Panc1 (cell line): Measurements from ENCODE around the gene VPS41. TPM values are rescaled to one million over a fixed set of nuclear protein-coding genes. Genes with fewer than 3 reads are reported as not detected.

ENCODE experiments used
- ATAC-seq: fragments of 200-7000 bp; cut with Tn5 transposase; 2 replicates; pipeline ENCODE4 v1.9.1; 2020; ENCODE audit warnings: mild to moderate bottlenecking, moderate library complexity
- BruUV-seq: library from RNA; stranded (reverse); fragments of 400-500 nt; replicated peaks from 2 replicates; lab custom pipeline; 2021; lab: Mats Ljungman, UMichigan
- CTCF ChIA-PET: fragments of 300-600 bp; sonication (Branson Sonifier 250); formaldehyde crosslinking; loops from one replicate; lab custom pipeline; 2022; ENCODE audit warnings: antibody characterized with exemption; lab: Charles Lee
- POLR2A ChIA-PET: fragments of 300-600 bp; sonication (Branson Sonifier 250); formaldehyde crosslinking; loops from one replicate; lab custom pipeline; 2022; ENCODE audit warnings: antibody characterized with exemption; lab: Charles Lee
- DNase-seq: peaks from one replicate; pipeline ENCODE4 v3.0.0-alpha.2; 2010; ENCODE audit warnings: low read depth, low spot score
- H3K27ac ChIP-seq: 2 replicates; pipeline ENCODE4 v1.5.1; 2011; ENCODE audit warnings: mild to moderate bottlenecking, low read length, inconsistent platforms
- H3K27me3 ChIP-seq: fragments of 200-500 bp; sonication (Bioruptor generic); 2 replicates; pipeline ENCODE4 v1.6.0; 2014; ENCODE audit warnings: low read length, inconsistent platforms; ENCODE audit not compliant: control insufficient read depth, insufficient read depth
- H3K36me3 ChIP-seq: fragments of 200-500 bp; sonication (Bioruptor generic); 2 replicates; pipeline ENCODE4 v1.5.1; 2014; ENCODE audit warnings: inconsistent platforms, mild to moderate bottlenecking, low read length, moderate library complexity; ENCODE audit not compliant: control insufficient read depth, insufficient read depth
- H3K4me1 ChIP-seq: 2 replicates; pipeline ENCODE4 v1.5.1; 2011; ENCODE audit warnings: inconsistent platforms, mild to moderate bottlenecking, low read length, moderate library complexity; ENCODE audit not compliant: control insufficient read depth, insufficient read depth
- H3K4me3 ChIP-seq, 2 experiments: 2 replicates each; pipeline ENCODE4 v1.5.1; 2011 to 2012; ENCODE audit warnings: low read depth in 2 of 2, low read length in 2 of 2, mild to moderate bottlenecking in 2 of 2, inconsistent platforms in 1 of 2, moderate library complexity in 1 of 2
- H3K9me3 ChIP-seq: fragments of 200-500 bp; sonication (Bioruptor generic); 2 replicates; pipeline ENCODE4 v1.5.1; 2014; ENCODE audit warnings: low read depth, mild to moderate bottlenecking, inconsistent platforms, low read length, moderate library complexity; ENCODE audit not compliant: control insufficient read depth, insufficient read depth
- POLR2AphosphoS5 ChIP-seq: IDR thresholded peaks from 2 replicates; pipeline ENCODE4 v1.6.1; 2012; ENCODE audit warnings: mild to moderate bottlenecking, low read depth, low read length, moderate library complexity
- SIN3A ChIP-seq: IDR thresholded peaks from 2 replicates; pipeline ENCODE4 v1.6.1; 2012; ENCODE audit warnings: low read depth, mild to moderate bottlenecking, low read length, moderate library complexity, borderline replicate concordance; ENCODE audit not compliant: insufficient read depth
- TCF7L2 ChIP-seq: IDR thresholded peaks from 2 replicates; pipeline ENCODE4 v1.6.1; 2011; ENCODE audit warnings: mild to moderate bottlenecking, low read depth, low read length, inconsistent platforms
- in situ Hi-C: cut with HindIII; loops from 2 replicates; pipeline ENCODE4 v1.10.0; 2016; ENCODE audit warnings: low sequenced_read_pairs, low pct_unique_long_range_greater_than_20kb
- intact Hi-C: fragments of 100-400 bp; cut with micrococcal nuclease; formaldehyde crosslinking; loops from one replicate; pipeline ENCODE4 v1.10.0; 2022; ENCODE audit not compliant: unreplicated experiment
- total RNA-seq: library from RNA; stranded (reverse); gene quantifications from one replicate; pipeline ENCODE4 v1.2.1, GENCODE V29; 2021; ENCODE audit not compliant: unreplicated experiment
- TF ChIP-seq, protein P1 (sequence below), 2 experiments: IDR thresholded peaks; 2 replicates each; pipeline ENCODE4 v1.6.1; 2011 to 2012; ENCODE audit warnings: low read depth in 2 of 2, control low read depth in 1 of 2, low read length in 1 of 2, mild to moderate bottlenecking in 1 of 2, moderate library complexity in 1 of 2; ENCODE audit not compliant: insufficient read depth in 1 of 2
- TF ChIP-seq, protein P2 (sequence below): fragments of 450-650 bp; IDR thresholded peaks from 2 replicates; pipeline ENCODE4 v1.5.1; 2017; ENCODE audit warnings: mild to moderate bottlenecking

Gene VPS41
- total RNA-seq, 1 experiment from 2014 or later, result 127 TPM

DNA sequence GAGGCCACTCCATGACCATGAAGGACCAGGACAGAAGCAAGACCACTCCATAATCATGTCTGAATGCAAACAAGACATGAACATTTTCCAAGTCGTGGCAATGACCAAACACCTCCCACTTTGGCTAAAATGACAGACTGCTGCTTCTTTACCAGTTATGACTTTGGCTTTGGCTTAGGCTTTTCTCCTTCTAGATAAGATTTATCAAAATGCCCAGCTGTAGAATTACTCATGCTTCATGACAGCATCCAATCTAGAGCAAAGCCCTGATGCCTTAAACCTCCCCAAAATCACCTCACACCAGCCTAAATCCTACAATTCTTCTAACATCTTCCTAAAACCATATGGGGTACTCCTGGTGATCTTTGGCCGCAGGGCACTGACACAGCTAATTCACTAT, 102.1 kb downstream of the VPS41 start:
- DNase-seq (no peak), ATAC-seq (no peak)
- no peaks in the 10 kb centered on the region for H3K4me1 ChIP-seq
- H3K36me3 ChIP-seq, result no peaks in the 10 kb centered on the region
- no TSS peak for BruUV-seq
- in situ Hi-C loops, result no loop called here
- H3K9me3 ChIP-seq, result no peaks in the 10 kb centered on the region
- no peak overlapping the region for H3K27ac ChIP-seq
- intact Hi-C loops, result no loop called here
- TF ChIP-seq TCF7L2 (no peak), SIN3A (no peak), POLR2AphosphoS5 (no peak)
- TF ChIP-seq, protein P1, sequence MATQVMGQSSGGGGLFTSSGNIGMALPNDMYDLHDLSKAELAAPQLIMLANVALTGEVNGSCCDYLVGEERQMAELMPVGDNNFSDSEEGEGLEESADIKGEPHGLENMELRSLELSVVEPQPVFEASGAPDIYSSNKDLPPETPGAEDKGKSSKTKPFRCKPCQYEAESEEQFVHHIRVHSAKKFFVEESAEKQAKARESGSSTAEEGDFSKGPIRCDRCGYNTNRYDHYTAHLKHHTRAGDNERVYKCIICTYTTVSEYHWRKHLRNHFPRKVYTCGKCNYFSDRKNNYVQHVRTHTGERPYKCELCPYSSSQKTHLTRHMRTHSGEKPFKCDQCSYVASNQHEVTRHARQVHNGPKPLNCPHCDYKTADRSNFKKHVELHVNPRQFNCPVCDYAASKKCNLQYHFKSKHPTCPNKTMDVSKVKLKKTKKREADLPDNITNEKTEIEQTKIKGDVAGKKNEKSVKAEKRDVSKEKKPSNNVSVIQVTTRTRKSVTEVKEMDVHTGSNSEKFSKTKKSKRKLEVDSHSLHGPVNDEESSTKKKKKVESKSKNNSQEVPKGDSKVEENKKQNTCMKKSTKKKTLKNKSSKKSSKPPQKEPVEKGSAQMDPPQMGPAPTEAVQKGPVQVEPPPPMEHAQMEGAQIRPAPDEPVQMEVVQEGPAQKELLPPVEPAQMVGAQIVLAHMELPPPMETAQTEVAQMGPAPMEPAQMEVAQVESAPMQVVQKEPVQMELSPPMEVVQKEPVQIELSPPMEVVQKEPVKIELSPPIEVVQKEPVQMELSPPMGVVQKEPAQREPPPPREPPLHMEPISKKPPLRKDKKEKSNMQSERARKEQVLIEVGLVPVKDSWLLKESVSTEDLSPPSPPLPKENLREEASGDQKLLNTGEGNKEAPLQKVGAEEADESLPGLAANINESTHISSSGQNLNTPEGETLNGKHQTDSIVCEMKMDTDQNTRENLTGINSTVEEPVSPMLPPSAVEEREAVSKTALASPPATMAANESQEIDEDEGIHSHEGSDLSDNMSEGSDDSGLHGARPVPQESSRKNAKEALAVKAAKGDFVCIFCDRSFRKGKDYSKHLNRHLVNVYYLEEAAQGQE (IDR thresholded peaks at IDR 0.05; ENCODE audit: insufficient read depth in 1 of 2, low read depth in 2 of 2, low read length in 1 of 2), result no peak
- TF ChIP-seq, protein P2, sequence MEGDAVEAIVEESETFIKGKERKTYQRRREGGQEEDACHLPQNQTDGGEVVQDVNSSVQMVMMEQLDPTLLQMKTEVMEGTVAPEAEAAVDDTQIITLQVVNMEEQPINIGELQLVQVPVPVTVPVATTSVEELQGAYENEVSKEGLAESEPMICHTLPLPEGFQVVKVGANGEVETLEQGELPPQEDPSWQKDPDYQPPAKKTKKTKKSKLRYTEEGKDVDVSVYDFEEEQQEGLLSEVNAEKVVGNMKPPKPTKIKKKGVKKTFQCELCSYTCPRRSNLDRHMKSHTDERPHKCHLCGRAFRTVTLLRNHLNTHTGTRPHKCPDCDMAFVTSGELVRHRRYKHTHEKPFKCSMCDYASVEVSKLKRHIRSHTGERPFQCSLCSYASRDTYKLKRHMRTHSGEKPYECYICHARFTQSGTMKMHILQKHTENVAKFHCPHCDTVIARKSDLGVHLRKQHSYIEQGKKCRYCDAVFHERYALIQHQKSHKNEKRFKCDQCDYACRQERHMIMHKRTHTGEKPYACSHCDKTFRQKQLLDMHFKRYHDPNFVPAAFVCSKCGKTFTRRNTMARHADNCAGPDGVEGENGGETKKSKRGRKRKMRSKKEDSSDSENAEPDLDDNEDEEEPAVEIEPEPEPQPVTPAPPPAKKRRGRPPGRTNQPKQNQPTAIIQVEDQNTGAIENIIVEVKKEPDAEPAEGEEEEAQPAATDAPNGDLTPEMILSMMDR, result no peak
- H3K4me3 ChIP-seq, result no peak overlapping the region
- no peaks in the 10 kb centered on the region for H3K27me3 ChIP-seq
- ChIA-PET CTCF (no interaction called here), POLR2A (no interaction called here)

DNA sequence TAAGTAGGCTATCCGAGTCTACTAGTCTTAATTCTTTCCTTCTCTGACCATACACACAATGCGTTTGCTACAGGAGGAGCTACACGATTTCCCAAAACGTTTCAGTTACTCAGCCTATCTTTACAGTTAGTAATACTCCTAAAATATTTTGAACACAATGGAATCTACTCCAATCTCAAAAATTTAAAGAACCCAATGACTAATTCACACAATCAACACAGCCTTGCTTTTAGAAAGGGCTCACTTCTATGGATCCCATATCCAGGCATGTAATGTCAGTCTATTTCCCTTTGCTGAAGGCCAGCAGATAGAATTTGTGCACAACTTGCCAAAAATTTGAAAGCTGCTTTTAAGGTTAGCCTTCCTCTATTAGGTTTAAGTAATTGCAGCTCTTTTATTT, 107.2 kb downstream of the VPS41 start:
- intact Hi-C loops, result no loop called here
- no peaks in the 10 kb centered on the region for H3K9me3 ChIP-seq
- ATAC-seq (no peak), DNase-seq (no peak)
- ChIA-PET CTCF (no interaction called here), POLR2A (no interaction called here)
- H3K27ac ChIP-seq, result no peak overlapping the region
- H3K27me3 ChIP-seq, result no peaks in the 10 kb centered on the region
- BruUV-seq, result no TSS peak
- H3K4me3 ChIP-seq, result no peak overlapping the region
- TF ChIP-seq SIN3A (no peak), POLR2AphosphoS5 (no peak), TCF7L2 (no peak)
- TF ChIP-seq, protein P1 (IDR thresholded peaks at IDR 0.05; ENCODE audit: insufficient read depth in 1 of 2, low read depth in 2 of 2, low read length in 1 of 2), result no peak
- TF ChIP-seq, protein P2, result no peak
- H3K36me3 ChIP-seq, result no peaks in the 10 kb centered on the region
- no peaks in the 10 kb centered on the region for H3K4me1 ChIP-seq
- in situ Hi-C loops, result no loop called here
